GM12878 (cell line): ENCODE measurements around the gene SPX. TPM values are rescaled to one million over a fixed set of nuclear protein-coding genes. Genes with fewer than 3 reads are reported as not detected.

ENCODE experiments used
- ATAC-seq: fragments of 200-7000 bp; cut with Tn5 transposase; 3 replicates; pipeline ENCODE4 v1.9.1; 2020; ENCODE audit warnings: mild to moderate bottlenecking, moderate library complexity
- BruUV-seq: library from RNA; stranded (reverse); fragments of 400-500 nt; replicated peaks from 2 replicates; lab custom pipeline; 2021; lab: Mats Ljungman, UMichigan
- CTCF ChIA-PET: fragments of 300-600 bp; sonication (Branson Sonifier 250); formaldehyde crosslinking; extraction: SDS; loops from one replicate; lab custom pipeline; 2021; ENCODE audit warnings: inconsistent platforms; lab: Yijun Ruan, JAX
- POLR2A ChIA-PET: fragments of 350-600 bp; formaldehyde crosslinking; extraction: SDS; loops from one replicate; lab custom pipeline; 2021; ENCODE audit warnings: inconsistent platforms; lab: Charles Lee
- RAD21 ChIA-PET: fragments of 300-600 bp; sonication (Branson Sonifier 250); formaldehyde crosslinking; loops from one replicate; lab custom pipeline; 2023; ENCODE audit warnings: antibody characterized with exemption; ENCODE audit not compliant: unreplicated experiment; lab: Charles Lee
- SMC1A ChIA-PET: fragments of 300-600 bp; sonication (Branson Sonifier 250); formaldehyde crosslinking; loops from one replicate; lab custom pipeline; 2023; ENCODE audit not compliant: unreplicated experiment, uncharacterized antibody; lab: Charles Lee
- DNase-seq: peaks from one replicate; pipeline ENCODE4 v3.0.0-alpha.2; 2011; ENCODE audit warnings: low read depth, low spot score
- FAIRE-seq: peaks from 3 replicates; lab custom pipeline; 2011; peaks lifted over from hg19 to GRCh38; lab: Jason Lieb, UNC
- H2AFZ ChIP-seq: 2 replicates; pipeline ENCODE4 v1.6.0; 2011; ENCODE audit warnings: low read depth, low read length, control low read depth; ENCODE audit not compliant: control insufficient read depth
- H3K27ac ChIP-seq: 2 replicates; pipeline ENCODE4 v1.5.1; 2011; ENCODE audit warnings: control low read depth; ENCODE audit not compliant: control insufficient read depth, insufficient read depth
- H3K27me3 ChIP-seq, 2 experiments: replicated peaks in 1 of 2; 2 replicates each; pipeline versions ENCODE4 v1.6.0 to v1.6.1; 2011; ENCODE audit warnings: low read length in 1 of 2; ENCODE audit not compliant: control insufficient read depth in 2 of 2, insufficient read depth in 2 of 2
- H3K36me3 ChIP-seq, 2 experiments: 2 replicates each; pipeline ENCODE4 v1.5.1; 2011; ENCODE audit warnings: low read length in 1 of 2; ENCODE audit not compliant: control insufficient read depth in 2 of 2, insufficient read depth in 2 of 2
- H3K4me1 ChIP-seq: 2 replicates; pipeline ENCODE4 v1.6.1; 2011; ENCODE audit warnings: mild to moderate bottlenecking, low read length, moderate library complexity, mixed read lengths; ENCODE audit not compliant: control insufficient read depth, insufficient read depth
- H3K4me2 ChIP-seq: 2 replicates; pipeline ENCODE4 v1.6.0; 2011; ENCODE audit warnings: control low read depth; ENCODE audit not compliant: control insufficient read depth, insufficient read depth
- H3K4me3 ChIP-seq: fragments of 200-600 bp; sonication (generic); 2 replicates; pipeline ENCODE4 v1.5.1; 2016
- H3K79me2 ChIP-seq: 2 replicates; pipeline ENCODE4 v1.6.0; 2011; ENCODE audit warnings: low read length; ENCODE audit not compliant: control insufficient read depth, insufficient read depth
- H3K9ac ChIP-seq: 2 replicates; pipeline ENCODE4 v1.8.0; 2011; ENCODE audit warnings: low read length, control low read depth, mixed read lengths; ENCODE audit not compliant: control insufficient read depth, insufficient read depth
- H3K9me3 ChIP-seq: replicated peaks from 3 replicates; pipeline ENCODE4 v1.5.1; 2011; ENCODE audit warnings: mild to moderate bottlenecking, low read length; ENCODE audit not compliant: control insufficient read depth, insufficient read depth
- H4K20me1 ChIP-seq: 2 replicates; pipeline ENCODE4 v1.6.0; 2011; ENCODE audit not compliant: control insufficient read depth, insufficient read depth
- DPF2 ChIP-seq: fragments of 450-650 bp; IDR thresholded peaks from 2 replicates; pipeline ENCODE4 v1.6.1; 2017; ENCODE audit warnings: mild to moderate bottlenecking
- KDM1A ChIP-seq: fragments of 200-600 bp; sonication (generic); IDR thresholded peaks from 2 replicates; pipeline ENCODE4 v1.6.1; 2016; ENCODE audit warnings: borderline replicate concordance
- MYC ChIP-seq: IDR thresholded peaks from 2 replicates; pipeline ENCODE4 v1.6.1; 2011; ENCODE audit warnings: mild to moderate bottlenecking, low read length, moderate library complexity, inconsistent platforms; ENCODE audit not compliant: insufficient read depth, insufficient replicate concordance, insufficient read length, severe bottlenecking
- NBN ChIP-seq: fragments of 450-650 bp; IDR thresholded peaks from 2 replicates; pipeline ENCODE4 v1.6.1; 2016
- NR2C1 ChIP-seq: fragments of 450-650 bp; IDR thresholded peaks from 2 replicates; pipeline ENCODE4 v1.6.1; 2017; ENCODE audit warnings: antibody characterized with exemption, mild to moderate bottlenecking, moderate library complexity
- PBX3 ChIP-seq: IDR thresholded peaks from 2 replicates; pipeline ENCODE4 v1.6.1; 2011; ENCODE audit warnings: mild to moderate bottlenecking, low read depth, low read length, moderate library complexity; ENCODE audit not compliant: insufficient replicate concordance
- SMARCA5 ChIP-seq: fragments of 450-650 bp; IDR thresholded peaks from 2 replicates; pipeline ENCODE4 v1.6.1; 2017; ENCODE audit warnings: mild to moderate bottlenecking
- TBL1XR1 ChIP-seq: IDR thresholded peaks from 2 replicates; pipeline ENCODE4 v1.6.1; 2012; ENCODE audit warnings: low read depth, low read length, improper control_type of control experiment
- YY1 ChIP-seq: IDR thresholded peaks from 2 replicates; pipeline ENCODE4 v1.6.1; 2011; ENCODE audit warnings: low read depth, mild to moderate bottlenecking, low read length
- ZBTB11 ChIP-seq: fragments of 450-650 bp; formaldehyde crosslinking; IDR thresholded peaks from 2 replicates; pipeline ENCODE4 v1.5.0; 2022; ENCODE audit warnings: mild to moderate bottlenecking, missing genetic modification characterization
- ZBTB40 ChIP-seq: fragments of 450-650 bp; IDR thresholded peaks from 2 replicates; pipeline ENCODE4 v1.6.1; 2016; ENCODE audit warnings: mild to moderate bottlenecking, moderate library complexity, borderline replicate concordance
- ZNF592 ChIP-seq: fragments of 450-650 bp; IDR thresholded peaks from 2 replicates; pipeline ENCODE4 v1.6.1; 2017; ENCODE audit warnings: mild to moderate bottlenecking, moderate library complexity
- WGBS: methylation state at CpG from one replicate; pipeline ENCODE4 v1.1.6; 2016; ENCODE audit warnings: low lambda C conversion rate; ENCODE audit not compliant: insufficient replicate concordance, insufficient coverage; ENCODE audit errors: missing lambda C conversion rate; 5-methylcytosine and 5-hydroxymethylcytosine counted together
- in situ Hi-C: fragments of 300-500 bp; cut with MboI; formaldehyde crosslinking; loops from 9 replicates; pipeline ENCODE4 v1.14.3; 2018; ENCODE audit warnings: mixed read lengths
- intact Hi-C: fragments of 100-400 bp; cut with micrococcal nuclease; formaldehyde crosslinking; loops from one replicate; pipeline ENCODE4 v1.14.2; 2022; ENCODE audit not compliant: unreplicated experiment
- polyA plus RNA-seq, 11 experiments: library from polyadenylated mRNA; depleted of rRNA in 4 of 11; unstranded in 6 of 11; stranded (reverse) in 5 of 11; fragments of >200 nt; fragmentation: Nextera tagmentation in 4 of 11; fragmentation: Illumina TruSeq in 1 of 11; extraction: Ambion mirVana in 4 of 11; extraction: Trizol in 1 of 11; gene quantifications; 1 replicate in 1 of 11; 2 replicates in 10 of 11; pipeline versions ENCODE4 v1.2.1 to v1.2.3, GENCODE V29; 2011 to 2016; ENCODE audit warnings: inconsistent platforms in 2 of 11, missing spikeins in 2 of 11, low read depth in 1 of 11
- total RNA-seq, 4 experiments: library from RNA; depleted of rRNA in 3 of 4; stranded (reverse); fragments of >200 nt in 3 of 4; fragmentation: Illumina TruSeq in 1 of 4; extraction: Trizol in 1 of 4; gene quantifications; 2 replicates each; pipeline versions ENCODE4 v1.2.1 to v1.2.3, GENCODE V29; 2013 to 2021

Gene SPX
- total and polyA plus RNA-seq, 10 of the 15 experiments (the other 5 are each of a cell fraction or from before 2014, with no cell fraction given), result 0.05 TPM; not detected in 8

- ATAC-seq (no peak), DNase-seq (no peak), FAIRE-seq (no peak)
- Histone ChIP-seq H2AFZ (no peak overlapping the region), H3K27ac (no peak overlapping the region), H3K4me3 (no peak overlapping the region), H4K20me1 (no peaks in the 10 kb centered on the region), H3K4me1 (no peaks in the 10 kb centered on the region), H3K9me3 (no peaks in the 10 kb centered on the region), H3K27me3 (no peaks in the 10 kb centered on the region), H3K36me3 (peaks cover 0 to 5% of the 10 kb centered on the region in 2 experiments; a peak in 1 of 4 replicates), H3K79me2 (no peaks in the 10 kb centered on the region), H3K9ac (no peak overlapping the region), H3K4me2 (no peak overlapping the region)
- SMC1A ChIA-PET, result no interaction called here
- in situ Hi-C loops (no loop called here), intact Hi-C loops (no loop called here)
- 34% methylated on average over 1 of the region's 1 CpG for WGBS
- POLR2A ChIA-PET, result no interaction called here
- no TSS peak for BruUV-seq
- CTCF ChIA-PET, result interaction anchor here (1.1 kb wide), 1 partner anchor 204 kb away, joined by 3 read pairs; no protein-coding TSS in a partner anchor
- RAD21 ChIA-PET, result no interaction called here
- TF ChIP-seq PBX3 (no peak), TBL1XR1 (no peak), NBN (no peak), MYC (no peak), SMARCA5 (no peak), ZBTB40 (no peak), KDM1A (no peak), NR2C1 (no peak), DPF2 (no peak), ZNF592 (no peak), ZBTB11 (CRISPR knock-in tag) (no peak), YY1 (no peak)
These were observed 4.6 kb upstream of the SPX start for GRCh38 chr12:21521541-21521940.
